Purkinje cell (primary cell): ENCODE data around the gene SLX4. TPM values are rescaled to one million over a fixed set of nuclear protein-coding genes. Genes with fewer than 3 reads are reported as not detected.

Experiments used
- polyA plus RNA-seq: library from polyadenylated mRNA; unstranded; fragments of >200 nt; fragmentation: Nextera tagmentation; gene quantifications from 2 replicates; pipeline ENCODE4 v1.2.1, GENCODE V29; 2014

The SLX4 gene
- 0.08 and 0.81 TPM in 2 replicates for polyA plus RNA-seq

GRCh38 chr16:3611146-3611975 is at the start of gene SLX4:
Gene SLX4, minus strand, starts transcription at chr16:3611606. Its CDS starts 2,642 bp downstream, at chr16:3608964.

GRCh38 chr16:3654249-3654991 is 43.0 kb upstream of the SLX4 start, which contains the start of gene DNASE1:
Gene DNASE1, plus strand, starts transcription at chr16:3654691. Its CDS starts 683 bp downstream, at chr16:3655374.

GRCh38 chr16:3577302-3577752 is 34.1 kb downstream of the SLX4 start, which contains the start of gene NLRC3:
Gene NLRC3, minus strand, starts transcription at chr16:3577403. Its CDS starts 12,367 bp downstream, at chr16:3565036.

Other genes starting within 250 kb of the SLX4 start
- gene ZSCAN32, start 210.6 kb downstream of the SLX4 start, polyA plus RNA-seq: 5.8 and 6.4 TPM in 2 replicates
- 4.3 and 10.4 TPM in 2 replicates for gene ZNF174, start 210.4 kb downstream of the SLX4 start, polyA plus RNA-seq
- gene ZNF597, start 168.1 kb downstream of the SLX4 start, polyA plus RNA-seq: 1.2 and 3.0 TPM in 2 replicates
- gene NAA60, start 167.9 kb downstream of the SLX4 start, polyA plus RNA-seq: 90.2 and 142 TPM in 2 replicates
- not detected in 2 replicates for gene C16orf90, start 116.1 kb downstream of the SLX4 start, polyA plus RNA-seq
- gene CLUAP1, start 110.6 kb downstream of the SLX4 start, polyA plus RNA-seq: 115 and 122 TPM in 2 replicates
- 0.73 and 0.89 TPM in 2 replicates for gene NLRC3, start 34.2 kb downstream of the SLX4 start, polyA plus RNA-seq
- 0.95 and 1.7 TPM in 2 replicates for gene DNASE1, start 43.1 kb upstream of the SLX4 start, polyA plus RNA-seq
- gene TRAP1, start 105.9 kb upstream of the SLX4 start, polyA plus RNA-seq: 43.5 and 58.0 TPM in 2 replicates